Neural cell (in vitro differentiated cells): ENCODE results near the gene ACAD11. TPM values are rescaled to one million over a fixed set of nuclear protein-coding genes. Genes with fewer than 3 reads are reported as not detected.

ENCODE experiments used
- H2AFZ ChIP-seq: fragments of 200-600, 300-800 bp; sonication (generic), shearing (Covaris generic); 2 replicates; pipeline ENCODE4 v1.6.0; 2014; ENCODE audit warnings: low read depth, mild to moderate bottlenecking, antibody characterized with exemption, low read length, moderate library complexity
- H3F3A ChIP-seq: fragments of 200-600 bp; shearing (Covaris generic); 2 replicates; pipeline ENCODE4 v1.6.1; 2016; ENCODE audit warnings: mild to moderate bottlenecking, moderate library complexity, mixed read lengths, antibody characterized with exemption, low read length; ENCODE audit not compliant: insufficient read depth, poor library complexity, severe bottlenecking
- H3K27ac ChIP-seq: fragments of 200-600, 300-800 bp; sonication (generic), shearing (Covaris generic); 2 replicates; pipeline ENCODE4 v1.5.1; 2014; ENCODE audit warnings: mild to moderate bottlenecking, low read length, moderate library complexity
- H3K27me3 ChIP-seq: fragments of 300-800, 200-600 bp; sonication (generic), shearing (Covaris generic); 2 replicates; pipeline ENCODE4 v1.6.0; 2014; ENCODE audit warnings: mild to moderate bottlenecking, low read depth, low read length, moderate library complexity; ENCODE audit not compliant: insufficient read depth
- H3K36me3 ChIP-seq: fragments of 300-800, 200-600 bp; sonication (generic), shearing (Covaris generic); 2 replicates; pipeline ENCODE4 v1.5.1; 2014; ENCODE audit warnings: mild to moderate bottlenecking, antibody characterized with exemption, low read length, moderate library complexity; ENCODE audit not compliant: insufficient read depth
- H3K4me2 ChIP-seq: fragments of 300-800, 200-600 bp; sonication (generic), shearing (Covaris generic); 2 replicates; pipeline ENCODE4 v1.6.0; 2014; ENCODE audit warnings: mild to moderate bottlenecking, low read length
- H3K4me3 ChIP-seq: fragments of 300-800, 200-600 bp; sonication (generic), shearing (Covaris generic); 2 replicates; pipeline ENCODE4 v1.5.1; 2014; ENCODE audit warnings: mild to moderate bottlenecking, low read length, moderate library complexity
- H3K79me2 ChIP-seq: fragments of 200-600 bp; shearing (Covaris generic); replicated peaks from 2 replicates; pipeline ENCODE4 v1.6.0; 2014; ENCODE audit warnings: mild to moderate bottlenecking, low read length, moderate library complexity; ENCODE audit not compliant: insufficient read depth
- H3K9ac ChIP-seq: fragments of 300-800, 200-600 bp; sonication (generic), shearing (Covaris generic); 2 replicates; pipeline ENCODE4 v1.6.1; 2016; ENCODE audit warnings: mild to moderate bottlenecking, low read length, mixed read lengths
- H3K9me2 ChIP-seq: fragments of 200-600 bp; shearing (Covaris generic); 2 replicates; pipeline ENCODE4 v1.6.1; 2016; ENCODE audit warnings: mild to moderate bottlenecking, low read length, mixed read lengths; ENCODE audit not compliant: insufficient read depth
- H3K9me3 ChIP-seq: fragments of 200-600, 300-800 bp; sonication (generic), shearing (Covaris generic); 2 replicates; pipeline ENCODE4 v1.6.1; 2016; ENCODE audit warnings: mild to moderate bottlenecking, mixed run types, low read length, moderate library complexity, mixed read lengths
- H4K20me1 ChIP-seq: fragments of 200-600 bp; shearing (Covaris generic); 2 replicates; pipeline ENCODE4 v1.6.1; 2016; ENCODE audit warnings: mild to moderate bottlenecking, mixed run types; ENCODE audit not compliant: insufficient read depth
- EP300 ChIP-seq: fragments of 450-650 bp; conservative IDR thresholded peaks from 2 replicates; pipeline ENCODE4 v1.6.1; 2014; ENCODE audit warnings: antibody characterized with exemption, mild to moderate bottlenecking, moderate library complexity; ENCODE audit not compliant: poor library complexity, severe bottlenecking
- EZH2 ChIP-seq: fragments of 200-600, 300-800 bp; shearing (Covaris generic), sonication (generic); IDR thresholded peaks from 2 replicates; pipeline ENCODE4 v1.6.1; 2014; ENCODE audit warnings: antibody characterized with exemption, low read length, borderline replicate concordance, mild to moderate bottlenecking; ENCODE audit not compliant: insufficient read depth, poor library complexity, severe bottlenecking
- MXI1 ChIP-seq: fragments of 450-650 bp; conservative IDR thresholded peaks from 2 replicates; pipeline ENCODE4 v1.6.1; 2014; ENCODE audit warnings: antibody characterized with exemption, mild to moderate bottlenecking; ENCODE audit not compliant: poor library complexity, severe bottlenecking
- POLR2AphosphoS5 ChIP-seq: IDR thresholded peaks from 2 replicates; pipeline ENCODE4 v1.6.1; 2012
- RAD21 ChIP-seq: fragments of 450-650 bp; conservative IDR thresholded peaks from 2 replicates; pipeline ENCODE4 v1.6.1; 2014; ENCODE audit warnings: antibody characterized with exemption, mild to moderate bottlenecking, moderate library complexity
- SMC3 ChIP-seq: fragments of 450-650 bp; conservative IDR thresholded peaks from 2 replicates; pipeline ENCODE4 v1.6.1; 2014; ENCODE audit warnings: antibody characterized with exemption, mild to moderate bottlenecking, moderate library complexity; ENCODE audit not compliant: poor library complexity
- TAF1 ChIP-seq: IDR thresholded peaks from 2 replicates; pipeline ENCODE4 v1.6.1; 2012; ENCODE audit warnings: low read depth
- polyA plus RNA-seq: library from polyadenylated mRNA; depleted of rRNA; stranded (reverse); fragments of >200 nt; gene quantifications from 2 replicates; pipeline ENCODE4 v1.2.3, GENCODE V29; 2014
- TF ChIP-seq, protein P1 (sequence below): fragments of 450-650 bp; IDR thresholded peaks from 2 replicates; pipeline ENCODE4 v1.5.1; 2014; ENCODE audit warnings: antibody characterized with exemption, mild to moderate bottlenecking, moderate library complexity; ENCODE audit not compliant: poor library complexity, severe bottlenecking
- TF ChIP-seq, protein P2 (sequence below): IDR thresholded peaks from 2 replicates; pipeline ENCODE4 v1.6.1; 2012; ENCODE audit warnings: borderline replicate concordance

ACAD11 gene
- polyA plus RNA-seq, 1 donor from 2014 or later = 19.2 TPM

DNA sequence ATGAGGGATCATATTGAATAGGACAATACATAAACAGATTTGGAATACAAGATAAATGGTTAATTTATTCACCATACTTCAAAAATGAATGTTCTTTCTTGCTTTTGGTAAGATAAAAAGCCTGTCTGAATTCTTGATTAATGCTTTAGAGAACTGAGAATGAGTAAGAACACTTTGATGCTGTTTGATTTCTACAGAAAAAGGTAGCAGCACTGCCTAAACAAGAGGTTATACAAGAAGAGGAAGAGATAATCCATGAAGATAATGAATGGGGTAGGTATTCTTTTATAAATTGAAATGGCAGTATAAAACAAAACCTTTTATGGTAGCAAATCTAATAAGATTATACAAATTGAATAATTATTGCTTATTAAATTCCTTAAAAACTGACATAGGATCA is 15.8 kb upstream of the ACAD11 start:
- Histone ChIP-seq H3K9ac (no peak overlapping the region), H3K27ac (no peak overlapping the region), H3K36me3 (peaks cover 6% of the 10 kb centered on the region)

GRCh38 chr3:132669256-132669777 is 9.7 kb upstream of the ACAD11 start:
- Histone ChIP-seq H3K9ac (no peak overlapping the region), H3K36me3 (no peaks in the 10 kb centered on the region), H3F3A (no peaks in the 10 kb centered on the region), H3K9me2 (no peaks in the 10 kb centered on the region), H2AFZ (no peak overlapping the region), H4K20me1 (no peaks in the 10 kb centered on the region), H3K27ac (no peak overlapping the region), H3K9me3 (no peaks in the 10 kb centered on the region), H3K4me3 (no peak overlapping the region), H3K4me2 (no peak overlapping the region), H3K27me3 (no peaks in the 10 kb centered on the region), H3K79me2 (peaks cover 5% of the 10 kb centered on the region)
- no peak for TF ChIP-seq TAF1
- TF ChIP-seq SMC3 = no peak
- no peak for TF ChIP-seq POLR2AphosphoS5
- TF ChIP-seq EZH2 = no peak
- no peak for TF ChIP-seq RAD21
- TF ChIP-seq, protein P1, sequence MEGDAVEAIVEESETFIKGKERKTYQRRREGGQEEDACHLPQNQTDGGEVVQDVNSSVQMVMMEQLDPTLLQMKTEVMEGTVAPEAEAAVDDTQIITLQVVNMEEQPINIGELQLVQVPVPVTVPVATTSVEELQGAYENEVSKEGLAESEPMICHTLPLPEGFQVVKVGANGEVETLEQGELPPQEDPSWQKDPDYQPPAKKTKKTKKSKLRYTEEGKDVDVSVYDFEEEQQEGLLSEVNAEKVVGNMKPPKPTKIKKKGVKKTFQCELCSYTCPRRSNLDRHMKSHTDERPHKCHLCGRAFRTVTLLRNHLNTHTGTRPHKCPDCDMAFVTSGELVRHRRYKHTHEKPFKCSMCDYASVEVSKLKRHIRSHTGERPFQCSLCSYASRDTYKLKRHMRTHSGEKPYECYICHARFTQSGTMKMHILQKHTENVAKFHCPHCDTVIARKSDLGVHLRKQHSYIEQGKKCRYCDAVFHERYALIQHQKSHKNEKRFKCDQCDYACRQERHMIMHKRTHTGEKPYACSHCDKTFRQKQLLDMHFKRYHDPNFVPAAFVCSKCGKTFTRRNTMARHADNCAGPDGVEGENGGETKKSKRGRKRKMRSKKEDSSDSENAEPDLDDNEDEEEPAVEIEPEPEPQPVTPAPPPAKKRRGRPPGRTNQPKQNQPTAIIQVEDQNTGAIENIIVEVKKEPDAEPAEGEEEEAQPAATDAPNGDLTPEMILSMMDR = no peak
- no peak for TF ChIP-seq EP300
- TF ChIP-seq MXI1 = no peak
- TF ChIP-seq, protein P2, sequence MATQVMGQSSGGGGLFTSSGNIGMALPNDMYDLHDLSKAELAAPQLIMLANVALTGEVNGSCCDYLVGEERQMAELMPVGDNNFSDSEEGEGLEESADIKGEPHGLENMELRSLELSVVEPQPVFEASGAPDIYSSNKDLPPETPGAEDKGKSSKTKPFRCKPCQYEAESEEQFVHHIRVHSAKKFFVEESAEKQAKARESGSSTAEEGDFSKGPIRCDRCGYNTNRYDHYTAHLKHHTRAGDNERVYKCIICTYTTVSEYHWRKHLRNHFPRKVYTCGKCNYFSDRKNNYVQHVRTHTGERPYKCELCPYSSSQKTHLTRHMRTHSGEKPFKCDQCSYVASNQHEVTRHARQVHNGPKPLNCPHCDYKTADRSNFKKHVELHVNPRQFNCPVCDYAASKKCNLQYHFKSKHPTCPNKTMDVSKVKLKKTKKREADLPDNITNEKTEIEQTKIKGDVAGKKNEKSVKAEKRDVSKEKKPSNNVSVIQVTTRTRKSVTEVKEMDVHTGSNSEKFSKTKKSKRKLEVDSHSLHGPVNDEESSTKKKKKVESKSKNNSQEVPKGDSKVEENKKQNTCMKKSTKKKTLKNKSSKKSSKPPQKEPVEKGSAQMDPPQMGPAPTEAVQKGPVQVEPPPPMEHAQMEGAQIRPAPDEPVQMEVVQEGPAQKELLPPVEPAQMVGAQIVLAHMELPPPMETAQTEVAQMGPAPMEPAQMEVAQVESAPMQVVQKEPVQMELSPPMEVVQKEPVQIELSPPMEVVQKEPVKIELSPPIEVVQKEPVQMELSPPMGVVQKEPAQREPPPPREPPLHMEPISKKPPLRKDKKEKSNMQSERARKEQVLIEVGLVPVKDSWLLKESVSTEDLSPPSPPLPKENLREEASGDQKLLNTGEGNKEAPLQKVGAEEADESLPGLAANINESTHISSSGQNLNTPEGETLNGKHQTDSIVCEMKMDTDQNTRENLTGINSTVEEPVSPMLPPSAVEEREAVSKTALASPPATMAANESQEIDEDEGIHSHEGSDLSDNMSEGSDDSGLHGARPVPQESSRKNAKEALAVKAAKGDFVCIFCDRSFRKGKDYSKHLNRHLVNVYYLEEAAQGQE = no peak

More for the DNA sequence above, 15.8 kb upstream of the ACAD11 start:
- no peaks in the 10 kb centered on the region for H3F3A ChIP-seq
- H3K27me3 ChIP-seq = no peaks in the 10 kb centered on the region
- no peaks in the 10 kb centered on the region for H3K9me3 ChIP-seq
- no peaks in the 10 kb centered on the region for H4K20me1 ChIP-seq
- no peaks in the 10 kb centered on the region for H3K79me2 ChIP-seq
- no peak overlapping the region for H2AFZ ChIP-seq
- H3K4me3 ChIP-seq = no peak overlapping the region
- no peak overlapping the region for H3K4me2 ChIP-seq
- H3K9me2 ChIP-seq = no peaks in the 10 kb centered on the region
- no peak for TF ChIP-seq POLR2AphosphoS5
- TF ChIP-seq EP300 = no peak
- TF ChIP-seq, protein P1 = no peak
- no peak for TF ChIP-seq EZH2
- TF ChIP-seq MXI1 = no peak
- TF ChIP-seq RAD21 = no peak
